GM23338 (cell line): ENCODE data around the gene CIC. TPM values are rescaled to one million over a fixed set of nuclear protein-coding genes. Genes with fewer than 3 reads are reported as not detected.

Experiments
- ATAC-seq: fragments of 200-7000 bp; cut with Tn5 transposase; 3 replicates; pipeline ENCODE4 v1.9.1; 2020
- DNase-seq: peaks from one replicate; pipeline ENCODE4 v3.0.0-alpha.2; 2015; ENCODE audit warnings: low spot score
- H2AFZ ChIP-seq: fragments of 200-600 bp; sonication (generic); 2 replicates; pipeline ENCODE4 v1.8.0; 2016; ENCODE audit warnings: antibody characterized with exemption, mild to moderate bottlenecking, moderate library complexity
- H3F3A ChIP-seq: fragments of 200-600 bp; sonication (generic); replicated peaks from 2 replicates; pipeline ENCODE4 v1.8.0; 2017; ENCODE audit warnings: antibody characterized with exemption, mixed run types, low read depth
- H3K27ac ChIP-seq: fragments of 200-600 bp; sonication (generic); 2 replicates; pipeline ENCODE4 v1.6.1; 2016; ENCODE audit warnings: low read depth
- H3K27me3 ChIP-seq: fragments of 200-600 bp; sonication (generic); 2 replicates; pipeline ENCODE4 v1.8.0; 2016; ENCODE audit warnings: mild to moderate bottlenecking, mixed run types, moderate library complexity; ENCODE audit not compliant: insufficient read depth
- H3K36me3 ChIP-seq: fragments of 200-600 bp; sonication (generic); 2 replicates; pipeline ENCODE4 v1.8.0; 2016; ENCODE audit warnings: mild to moderate bottlenecking; ENCODE audit not compliant: insufficient read depth
- H3K4me1 ChIP-seq: fragments of 200-600 bp; sonication (generic); 2 replicates; pipeline ENCODE4 v1.8.0; 2016; ENCODE audit warnings: mild to moderate bottlenecking, moderate library complexity; ENCODE audit not compliant: insufficient read depth
- H3K4me2 ChIP-seq: fragments of 200-600 bp; sonication (generic); 2 replicates; pipeline ENCODE4 v1.7.1; 2017; ENCODE audit warnings: mixed run types
- H3K4me3 ChIP-seq: fragments of 200-600 bp; sonication (generic); 2 replicates; pipeline ENCODE4 v1.6.1; 2016; ENCODE audit warnings: mixed run types
- H3K79me2 ChIP-seq: fragments of 200-600 bp; sonication (generic); replicated peaks from 2 replicates; pipeline ENCODE4 v1.8.0; 2017; ENCODE audit warnings: mild to moderate bottlenecking; ENCODE audit not compliant: insufficient read depth
- H3K9me2 ChIP-seq: fragments of 200-600 bp; sonication (generic); 2 replicates; pipeline ENCODE4 v1.8.0; 2017; ENCODE audit not compliant: insufficient read depth
- H4K20me1 ChIP-seq: fragments of 200-600 bp; sonication (generic); replicated peaks from 2 replicates; pipeline ENCODE4 v1.8.0; 2017; ENCODE audit warnings: mild to moderate bottlenecking; ENCODE audit not compliant: insufficient read depth
- H3K27ac Mint-ChIP-seq: 2 replicates; pipeline ENCODE4 v1.8.0; 2020; ENCODE audit warnings: inconsistent platforms, mild to moderate bottlenecking, moderate library complexity, mixed read lengths
- H3K27me3 Mint-ChIP-seq: 3 replicates; pipeline ENCODE4 v1.8.0; 2022; ENCODE audit warnings: low read depth, mild to moderate bottlenecking, moderate library complexity, mixed read lengths, inconsistent platforms; ENCODE audit not compliant: insufficient read depth, poor library complexity
- H3K36me3 Mint-ChIP-seq: 3 replicates; pipeline ENCODE4 v1.8.0; 2021; ENCODE audit warnings: low read depth, mild to moderate bottlenecking, inconsistent platforms, moderate library complexity, mixed read lengths
- H3K4me1 Mint-ChIP-seq: 3 replicates; pipeline ENCODE4 v1.8.0; 2020; ENCODE audit warnings: mild to moderate bottlenecking, inconsistent platforms, mixed read lengths
- H3K4me3 Mint-ChIP-seq: 3 replicates; pipeline ENCODE4 v1.8.0; 2021; ENCODE audit warnings: moderate library complexity, mild to moderate bottlenecking, inconsistent platforms, mixed read lengths
- H3K9me3 Mint-ChIP-seq: 3 replicates; pipeline ENCODE4 v1.8.0; 2020; ENCODE audit warnings: moderate library complexity, mild to moderate bottlenecking, inconsistent platforms, mixed read lengths
- CTCF ChIP-seq, 2 experiments: fragments of 200-600 bp in 1 of 2; sonication (generic) in 1 of 2; conservative IDR thresholded peaks; 2 replicates each; pipeline versions ENCODE4 v1.5.1 to v1.6.1; 2016 to 2017; ENCODE audit warnings: antibody characterized with exemption in 2 of 2, low read depth in 2 of 2, mild to moderate bottlenecking in 2 of 2, moderate library complexity in 1 of 2
- ETS1 ChIP-seq: IDR thresholded peaks from 2 replicates; pipeline ENCODE4 v1.6.1; 2016; ENCODE audit warnings: antibody characterized with exemption
- EZH2 ChIP-seq: fragments of 200-600 bp; sonication (generic); IDR thresholded peaks from one replicate; pipeline ENCODE4 v1.8.0; 2017; ENCODE audit warnings: antibody characterized with exemption, mild to moderate bottlenecking, low read depth; ENCODE audit not compliant: unreplicated experiment
- EZH2phosphoT487 ChIP-seq: fragments of 200-600 bp; sonication (generic); IDR thresholded peaks from one replicate; pipeline ENCODE4 v1.8.1; 2018; ENCODE audit warnings: antibody characterized with exemption; ENCODE audit not compliant: unreplicated experiment
- JUNB ChIP-seq: IDR thresholded peaks from one replicate; pipeline ENCODE4 v1.6.1; 2016; ENCODE audit warnings: antibody characterized with exemption; ENCODE audit not compliant: unreplicated experiment
- NANOG ChIP-seq: IDR thresholded peaks from 2 replicates; pipeline ENCODE4 v1.6.1; 2016; ENCODE audit warnings: antibody characterized with exemption, borderline replicate concordance
- POLR2AphosphoS5 ChIP-seq: IDR thresholded peaks from 2 replicates; pipeline ENCODE4 v1.6.1; 2016; ENCODE audit warnings: antibody characterized with exemption, low read depth
- REST ChIP-seq: IDR thresholded peaks from one replicate; pipeline ENCODE4 v1.6.1; 2018; ENCODE audit warnings: antibody characterized with exemption; ENCODE audit not compliant: unreplicated experiment
- STAT1 ChIP-seq: IDR thresholded peaks from one replicate; pipeline ENCODE4 v1.6.1; 2016; ENCODE audit warnings: antibody characterized with exemption; ENCODE audit not compliant: unreplicated experiment
- ZNF114 ChIP-seq: fragments of 250-450 bp; sonication (Bioruptor Pico); IDR thresholded peaks from 2 replicates; pipeline ENCODE4 v1.5.0; 2020; ENCODE audit warnings: mild to moderate bottlenecking, moderate library complexity
- ZNF331 ChIP-seq: fragments of 250-450 bp; sonication (Bioruptor Pico); IDR thresholded peaks from 2 replicates; pipeline ENCODE4 v1.5.0; 2020; ENCODE audit warnings: low read depth, mild to moderate bottlenecking, moderate library complexity
- ZNF462 ChIP-seq: fragments of 250-450 bp; sonication (Bioruptor Pico); IDR thresholded peaks from 2 replicates; pipeline ENCODE4 v1.5.0; 2020; ENCODE audit warnings: mild to moderate bottlenecking, moderate library complexity
- polyA plus RNA-seq: library from polyadenylated mRNA; unstranded; fragments of >200 nt; fragmentation: Nextera tagmentation; extraction: Ambion mirVana; gene quantifications from 2 replicates; pipeline ENCODE4 v1.2.1, GENCODE V29; 2016
- total RNA-seq: library from RNA; depleted of rRNA; stranded (reverse); fragments of >200 nt; shearing (Covaris generic); gene quantifications from 2 replicates; pipeline ENCODE4 v1.2.3, GENCODE V29; 2014

Gene CIC
- total and polyA plus RNA-seq, 2 experiments from 2014 or later = 13.2 to 42.0 TPM

- no peak for TF ChIP-seq ZNF462 (CRISPR knock-in tag)
- TF ChIP-seq ETS1 = no peak
- no peak for TF ChIP-seq STAT1
- no peak for TF ChIP-seq POLR2AphosphoS5
- no peak for TF ChIP-seq EZH2phosphoT487
- TF ChIP-seq ZNF114 (CRISPR knock-in tag) = no peak
- TF ChIP-seq ZNF331 (CRISPR knock-in tag) = no peak
- no peak for TF ChIP-seq EZH2
- no peak for TF ChIP-seq NANOG
Measured at GRCh38 chr19:42289556-42290041, 20.5 kb downstream of the CIC start (continued).

- Histone ChIP-seq H3K4me2 (no peak overlapping the region), H3K4me1 (peaks cover 3% of the 10 kb centered on the region; the same call in 1 of the 2 replicates), H2AFZ (no peak overlapping the region), H3K27me3 (no peaks in the 10 kb centered on the region), H3K9me2 (no peaks in the 10 kb centered on the region), H3K4me3 (no peak overlapping the region), H3K79me2 (peaks cover 11% of the 10 kb centered on the region), H3F3A (peaks cover under 1% of the 10 kb centered on the region), H4K20me1 (peaks cover 4% of the 10 kb centered on the region; the same call in 1 of the 2 replicates), H3K36me3 (peaks cover 4% of the 10 kb centered on the region; the same call in 1 of the 2 replicates), H3K27ac (no peak overlapping the region)
- Mint-ChIP-seq H3K9me3 (no peaks in the 10 kb centered on the region), H3K27ac (no peak overlapping the region), H3K36me3 (peaks cover 41% of the 10 kb centered on the region), H3K4me1 (peaks cover 25% of the 10 kb centered on the region), H3K27me3 (peaks cover 14% of the 10 kb centered on the region), H3K4me3 (no peak overlapping the region)
- no peak for ATAC-seq
- no peak for DNase-seq
- TF ChIP-seq EZH2phosphoT487 (no peak), REST (no peak), STAT1 (no peak), CTCF (conservative IDR thresholded peaks at IDR 0.05; ENCODE audit: low read depth in 2 of 2) (peak; percentile 10 to 30; a peak in 2 of 4 replicates), JUNB (no peak)
Measured at GRCh38 chr19:42290136-42290522, 21.1 kb downstream of the CIC start.
